AG08395 (cell line): ENCODE data around the gene PKDCC.

Experiments used
- DNase-seq: peaks from one replicate; pipeline ENCODE4 v3.0.0; 2012; ENCODE audit warnings: mixed read lengths, low spot score

The PKDCC gene

DNA sequence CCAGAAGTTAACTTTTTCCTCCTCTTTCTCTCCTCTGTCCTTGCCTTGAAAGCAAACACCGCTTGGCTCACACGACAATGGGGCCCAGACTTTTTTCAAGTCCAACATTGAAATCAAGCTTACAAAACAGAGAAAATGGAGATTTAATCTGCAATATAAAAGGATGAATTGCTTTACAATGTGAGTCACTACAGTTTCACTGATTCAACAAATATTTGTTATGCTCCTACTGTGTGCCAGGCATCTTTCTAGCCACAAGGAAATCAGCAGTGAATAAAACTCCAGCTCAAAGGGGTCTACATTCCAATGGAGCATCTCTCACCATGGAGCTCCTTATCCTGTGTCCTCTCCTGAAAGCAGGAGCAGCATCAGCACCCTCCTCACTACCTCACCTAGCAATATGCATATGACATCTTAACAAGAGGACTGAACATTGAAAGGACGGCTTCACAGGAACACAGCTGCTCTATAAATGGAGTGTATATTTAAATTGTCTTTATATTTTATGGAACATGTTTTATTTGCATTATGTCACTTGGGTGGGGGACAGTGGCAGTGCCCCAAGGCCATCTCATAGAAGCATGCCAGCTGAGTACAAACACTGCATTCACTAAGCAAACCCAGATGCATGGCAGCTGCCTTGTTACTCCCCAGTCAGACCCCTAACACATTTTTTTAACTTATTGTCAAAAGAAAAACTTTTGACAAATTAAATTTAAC lies 39.5 kb downstream of the PKDCC start:
- no peak for DNase-seq

DNA sequence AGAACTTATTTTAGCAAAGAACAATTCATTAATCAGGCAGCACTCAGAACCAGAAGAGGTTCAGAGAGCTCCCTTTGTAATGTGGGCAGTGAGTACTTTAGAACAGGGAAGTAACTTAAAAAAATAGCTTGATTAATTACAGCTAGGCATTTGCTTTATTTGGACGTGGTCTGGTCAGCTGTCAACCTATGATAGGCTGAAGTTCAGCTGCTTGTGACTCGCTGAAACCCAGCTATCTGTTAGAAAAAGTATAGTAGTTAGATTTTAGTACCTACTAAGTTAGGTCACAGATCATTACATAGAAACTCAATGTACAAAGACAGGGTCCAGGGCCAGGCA lies 40.0 kb downstream of the PKDCC start:
- no peak for DNase-seq

DNA sequence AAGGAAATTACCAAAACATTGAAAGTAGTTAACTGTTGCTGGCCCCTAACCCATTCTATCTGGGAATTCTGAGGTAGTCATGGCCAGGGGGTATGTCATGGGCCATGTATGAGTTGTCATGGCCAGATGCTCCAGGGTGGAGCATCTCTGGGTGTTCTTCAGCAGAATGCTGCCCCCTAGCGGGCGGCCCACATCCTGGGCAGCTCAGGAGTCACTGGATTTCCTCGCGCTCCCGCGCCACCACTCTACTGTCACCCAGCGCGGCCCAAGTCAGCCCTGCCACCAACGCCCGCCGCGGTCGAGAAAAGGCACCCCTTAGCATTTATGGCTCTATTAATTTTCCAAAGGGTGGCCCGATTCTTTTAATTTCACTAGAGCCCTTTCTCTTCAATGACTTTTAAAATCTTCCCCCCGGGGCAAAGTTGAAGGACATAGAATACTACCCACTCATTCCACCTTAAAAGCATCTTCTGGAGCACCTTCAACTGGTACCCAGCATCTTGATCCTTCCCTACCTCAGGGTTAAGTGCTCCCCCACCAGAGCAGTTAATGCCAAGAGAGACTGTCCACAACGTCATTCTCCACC lies 41.6 kb downstream of the PKDCC start:
- DNase-seq, result peak; percentile 54

- DNase-seq, result no peak
Observed at GRCh38 chr2:42090216-42090615, 42.4 kb downstream of the PKDCC start.

- DNase-seq, result no peak
Observed at GRCh38 chr2:42091671-42092070, 43.9 kb downstream of the PKDCC start.

DNA sequence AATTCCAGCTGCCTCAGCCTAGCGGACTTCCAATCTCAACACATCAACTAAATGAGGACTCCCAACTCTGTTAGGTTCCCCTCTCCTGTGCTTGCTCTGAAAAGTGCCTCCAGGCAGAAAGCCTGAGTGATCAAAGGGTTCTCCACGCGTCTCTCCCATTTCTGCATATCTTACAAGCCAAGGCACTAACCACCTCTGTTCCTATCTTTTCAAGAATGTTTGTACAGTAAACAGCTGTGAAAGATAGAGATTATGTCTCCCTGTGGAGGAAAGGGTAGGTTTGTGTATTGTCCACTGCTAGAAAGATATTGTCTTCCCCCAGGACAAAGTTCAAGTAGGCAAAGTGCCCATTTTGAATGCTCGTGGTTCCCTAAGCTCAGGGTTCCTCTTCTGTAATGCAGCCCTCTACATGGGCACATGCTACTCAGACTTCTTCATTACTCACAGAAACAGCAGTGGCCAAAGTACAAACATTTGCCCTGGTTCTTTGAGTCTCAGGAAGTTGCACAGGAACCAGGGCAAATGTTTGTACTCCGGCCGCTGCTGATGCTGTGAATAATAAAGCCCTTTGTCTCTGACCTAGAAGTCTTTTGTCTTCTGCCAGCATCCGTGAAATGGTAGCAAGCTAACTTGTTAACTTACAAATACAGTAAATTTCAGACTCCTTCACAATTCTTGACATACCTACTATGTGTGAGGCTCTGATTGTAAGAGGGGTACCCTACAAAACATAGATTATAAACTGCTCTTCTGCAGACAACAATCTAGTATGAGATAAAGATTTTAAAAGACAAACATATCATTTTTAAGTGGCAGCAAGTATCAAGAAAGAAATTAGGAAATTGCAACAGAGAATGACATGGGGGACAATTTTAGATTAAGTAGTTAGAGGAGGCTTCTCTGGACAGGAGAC lies 44.5 kb downstream of the PKDCC start:
- DNase-seq, result no peak

GRCh38 chr2:42094114-42094513 lies 46.3 kb downstream of the PKDCC start:
- no peak for DNase-seq

- DNase-seq, result peak; percentile 51
Observed at GRCh38 chr2:42095923-42096408, 48.1 kb downstream of the PKDCC start.

DNA sequence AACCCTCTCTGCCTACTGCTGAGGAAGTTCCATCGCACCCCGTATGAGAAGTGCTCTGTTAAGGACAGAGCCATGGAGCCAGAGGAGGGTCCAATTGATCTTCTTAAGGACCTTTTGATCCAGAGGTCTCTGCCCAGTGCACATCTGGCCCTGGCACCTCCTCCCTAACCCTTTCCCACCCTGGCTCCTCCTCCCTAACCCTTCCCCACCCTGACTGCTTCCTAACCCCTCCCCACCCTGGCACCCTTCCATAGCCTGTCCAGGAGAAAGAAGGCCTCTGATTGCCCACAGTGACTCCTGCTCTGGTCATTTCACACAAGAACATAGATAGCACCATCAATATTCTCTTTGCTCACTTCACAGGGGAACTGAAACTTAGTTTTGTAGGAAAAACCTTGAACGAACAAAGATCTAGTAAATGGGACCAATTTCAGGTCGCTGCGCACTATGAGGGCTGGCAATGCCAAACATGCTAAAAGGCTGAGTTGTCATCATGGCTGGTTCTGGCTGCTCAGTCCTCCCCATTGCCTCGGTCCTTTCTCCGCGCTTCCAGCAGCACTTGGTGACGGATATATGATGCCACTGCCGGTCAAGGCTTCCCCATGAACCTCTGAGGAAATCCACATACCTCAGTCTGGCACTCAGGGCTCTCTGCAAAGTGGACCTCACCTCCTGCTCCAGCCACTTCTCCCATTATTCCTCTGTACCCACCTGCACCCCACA lies 49.2 kb downstream of the PKDCC start:
- no peak for DNase-seq

DNA sequence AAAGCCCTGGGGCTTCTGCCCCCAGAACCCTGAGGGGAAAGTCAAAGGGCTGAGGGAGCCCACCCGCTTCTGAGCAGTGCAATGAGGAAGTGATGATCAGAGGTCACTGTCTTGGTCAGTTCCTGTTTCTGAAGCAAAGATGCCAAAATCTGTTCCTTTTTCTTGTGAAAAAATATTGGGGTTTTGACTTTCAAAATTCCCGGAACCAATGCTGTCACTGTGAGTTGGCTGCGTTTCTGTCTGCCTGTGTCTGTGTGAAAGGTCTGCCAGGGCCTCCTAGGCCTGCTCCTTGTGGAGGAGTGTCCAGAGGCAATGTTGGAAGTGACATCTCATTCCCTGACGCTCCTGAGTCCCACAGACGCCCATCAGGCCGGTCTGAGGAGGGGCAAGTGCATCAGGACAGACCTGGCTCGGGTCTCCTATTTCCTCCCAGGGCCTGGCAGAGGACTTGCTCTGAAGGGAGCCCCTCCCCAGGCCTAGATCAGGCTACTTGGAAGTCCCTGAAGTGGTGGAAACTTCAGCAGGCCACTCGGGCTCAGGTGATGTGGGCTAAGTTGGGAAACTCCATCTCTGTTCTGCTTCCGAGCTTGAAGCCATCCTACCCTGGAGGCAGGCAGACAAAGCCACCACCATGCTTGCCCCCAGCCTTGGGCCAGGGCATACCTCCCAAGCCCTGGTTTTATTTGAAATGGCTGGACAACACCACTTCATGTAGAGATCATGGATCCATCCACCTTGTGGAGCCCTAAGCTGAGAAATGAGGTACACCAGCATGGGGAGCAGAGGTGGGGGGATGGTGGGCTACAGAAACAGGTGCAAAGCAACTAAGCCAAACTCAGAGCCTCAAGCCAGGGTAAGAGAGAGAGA lies 51.0 kb downstream of the PKDCC start:
- peak; percentile 39 for DNase-seq

GRCh38 chr2:42099438-42100173 lies 51.8 kb downstream of the PKDCC start:
- DNase-seq, result no peak

DNA sequence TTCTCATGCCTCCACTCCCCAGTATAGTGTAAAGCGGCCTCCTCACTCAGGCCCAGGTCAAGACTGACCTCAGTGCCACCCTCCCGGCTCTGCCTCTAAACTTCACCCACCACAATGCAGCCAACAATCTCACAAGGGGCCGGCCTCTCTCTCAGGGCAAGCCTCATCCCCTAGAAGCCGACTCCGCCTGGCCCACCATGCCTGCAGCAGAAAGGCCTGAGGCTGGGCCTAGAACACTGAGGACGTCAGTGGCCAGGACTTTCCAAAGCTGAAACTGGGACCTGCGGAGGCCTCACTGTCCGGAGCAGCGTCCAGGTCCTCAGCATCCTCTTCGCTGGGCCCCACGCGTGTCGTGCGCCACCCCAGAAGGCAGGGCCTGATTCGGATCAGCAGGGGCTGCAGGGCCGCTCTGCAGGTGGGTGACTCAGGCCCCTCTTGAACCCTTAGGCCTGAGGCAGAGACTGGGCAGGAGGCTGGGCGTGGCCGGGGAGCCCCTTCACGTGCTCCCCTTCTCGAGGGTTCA lies 52.9 kb downstream of the PKDCC start:
- DNase-seq, result no peak

GRCh38 chr2:42101206-42102023 lies 53.6 kb downstream of the PKDCC start:
- peak; percentile 81 for DNase-seq

GRCh38 chr2:42102024-42102590 lies 54.3 kb downstream of the PKDCC start:
- peak; percentile 86 for DNase-seq

DNA sequence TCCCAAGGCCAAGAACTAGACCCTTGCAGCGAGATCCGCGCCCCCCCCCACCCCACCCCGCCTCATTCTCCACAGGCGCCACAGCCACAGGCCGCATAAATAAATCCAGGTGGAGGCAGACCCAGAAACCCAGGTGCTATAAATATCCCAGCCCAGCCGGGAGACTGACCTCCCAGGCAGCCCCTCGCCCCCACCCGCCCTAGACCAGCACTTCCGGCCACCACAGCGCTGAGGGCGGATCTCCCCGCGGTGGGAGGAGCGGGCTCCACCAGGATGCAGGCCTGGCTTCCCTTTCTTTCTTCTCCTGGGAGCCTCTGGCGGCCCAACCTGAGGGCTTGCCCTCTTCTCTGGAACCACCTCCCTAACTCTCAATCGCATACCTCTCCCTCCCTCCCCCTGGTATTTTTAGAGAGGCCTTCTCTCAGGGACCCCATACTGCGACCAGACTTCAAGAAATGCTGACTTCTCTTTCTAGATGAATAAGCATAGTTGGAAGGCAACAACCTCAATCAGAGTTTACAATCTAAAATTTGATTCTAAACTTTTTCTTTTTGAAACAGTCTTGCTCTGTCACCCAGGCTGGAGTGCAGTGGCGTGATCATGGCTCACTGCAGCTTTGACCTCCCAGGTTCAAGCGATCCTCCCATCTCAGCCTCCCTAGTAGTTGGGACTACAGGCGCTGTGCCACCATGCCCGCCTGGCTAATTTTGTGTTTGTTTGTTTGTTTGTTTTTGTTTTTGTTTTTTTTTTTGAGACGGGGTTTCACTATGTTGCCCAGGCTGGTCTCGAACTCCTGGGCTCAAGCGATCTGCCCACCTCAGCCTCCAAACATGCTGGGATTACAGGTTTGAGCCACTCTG lies 55.0 kb downstream of the PKDCC start:
- DNase-seq, result peak; percentile 47

GRCh38 chr2:42103829-42104228 lies 56.0 kb downstream of the PKDCC start:
- DNase-seq, result no peak

- no peak for DNase-seq
Observed at GRCh38 chr2:42104621-42105020, 56.8 kb downstream of the PKDCC start.
